K562 (cell line): ENCODE results near the gene TSPYL4. TPM values are rescaled to one million over a fixed set of nuclear protein-coding genes. Genes with fewer than 3 reads are reported as not detected.

Experiments
- ATAC-seq: fragments of 200-7000 bp; cut with Tn5 transposase; 3 replicates; pipeline ENCODE4 v1.9.1; 2020; ENCODE audit warnings: moderate library complexity
- BruUV-seq: library from RNA; stranded (reverse); fragments of 400-500 nt; replicated peaks from 2 replicates; lab custom pipeline; 2021; lab: Mats Ljungman, UMichigan
- CTCF ChIA-PET: fragments of 300-600 bp; formaldehyde crosslinking; extraction: SDS; loops from one replicate; lab custom pipeline; 2021; ENCODE audit warnings: low intra/inter-chr PET ratio; lab: Yijun Ruan, JAX
- POLR2A ChIA-PET: fragments of 300-600, 350-650 bp; sonication (Branson Sonifier 250); formaldehyde crosslinking; extraction: SDS; loops from one replicate; lab custom pipeline; 2021; ENCODE audit warnings: antibody characterized with exemption, inconsistent platforms; lab: Yijun Ruan, JAX
- DNase-seq, 4 experiments: peaks; one replicate each; pipeline versions ENCODE4 v3.0.0 to v3.0.0-alpha.2; 2011 to 2018; ENCODE audit warnings: low spot score in 3 of 4, mixed read lengths in 3 of 4; ENCODE audit errors: extremely low read depth in 1 of 4
- FAIRE-seq: peaks from 2 replicates; lab custom pipeline; 2011; peaks lifted over from hg19 to GRCh38; lab: Jason Lieb, UNC
- H2AFZ ChIP-seq: 2 replicates; pipeline ENCODE4 v1.6.0; 2011; ENCODE audit warnings: low read depth, low read length, control low read depth, inconsistent platforms
- H3K27ac ChIP-seq: fragments of 200-600 bp; 3 replicates; pipeline ENCODE4 v1.8.0; 2011; ENCODE audit warnings: low read depth, mild to moderate bottlenecking, control low read depth, inconsistent platforms, low read length, moderate library complexity, mixed read lengths; ENCODE audit errors: extremely low read depth
- H3K27me3 ChIP-seq, 2 experiments: fragments of 300-600 bp in 1 of 2; 2 replicates in 1 of 2; 3 replicates in 1 of 2; pipeline versions ENCODE4 v1.6.0 to v1.8.0; 2011; ENCODE audit warnings: inconsistent platforms in 2 of 2, low read length in 2 of 2, mild to moderate bottlenecking in 1 of 2, mixed read lengths in 1 of 2, moderate library complexity in 1 of 2; ENCODE audit not compliant: control insufficient read depth in 2 of 2, insufficient read depth in 2 of 2
- H3K36me3 ChIP-seq: fragments of 300-600 bp; 3 replicates; pipeline ENCODE4 v1.8.0; 2011; ENCODE audit warnings: mild to moderate bottlenecking, low read length, inconsistent platforms; ENCODE audit not compliant: control insufficient read depth, insufficient read depth
- H3K4me1 ChIP-seq, 2 experiments: fragments of 200-600 bp in 1 of 2; replicated peaks in 1 of 2; 2 replicates in 1 of 2; 3 replicates in 1 of 2; pipeline versions ENCODE4 v1.5.1 to v1.8.0; 2011; ENCODE audit warnings: inconsistent platforms in 2 of 2, low read length in 2 of 2, mild to moderate bottlenecking in 1 of 2, mixed read lengths in 1 of 2, moderate library complexity in 1 of 2; ENCODE audit not compliant: control insufficient read depth in 2 of 2, insufficient read depth in 2 of 2
- H3K4me2 ChIP-seq: 2 replicates; pipeline ENCODE4 v1.6.1; 2011; ENCODE audit warnings: low read length, control low read depth, inconsistent platforms, mixed read lengths; ENCODE audit not compliant: insufficient read depth
- H3K4me3 ChIP-seq: fragments of 200-600 bp; sonication (generic), shearing (Covaris generic); 2 replicates; pipeline ENCODE4 v1.5.1; 2016; ENCODE audit warnings: control low read depth, inconsistent platforms
- H3K79me2 ChIP-seq: fragments of 200-600 bp; 3 replicates; pipeline ENCODE4 v1.8.0; 2011; ENCODE audit warnings: low read length, inconsistent platforms; ENCODE audit not compliant: control insufficient read depth, insufficient read depth
- H3K9ac ChIP-seq, 2 experiments: 2 replicates each; pipeline versions ENCODE4 v1.6.0 to v1.6.1; 2011; ENCODE audit warnings: low read depth in 2 of 2, low read length in 2 of 2, control low read depth in 1 of 2, inconsistent platforms in 1 of 2, mild to moderate bottlenecking in 1 of 2, mixed read lengths in 1 of 2; ENCODE audit not compliant: insufficient read depth in 1 of 2
- H3K9me1 ChIP-seq: one replicate; pipeline ENCODE4 v1.6.0; 2011; ENCODE audit warnings: inconsistent platforms, mild to moderate bottlenecking, low read length, moderate library complexity; ENCODE audit not compliant: control insufficient read depth, insufficient read depth
- H3K9me3 ChIP-seq: replicated peaks from 2 replicates; pipeline ENCODE4 v1.5.1; 2011; ENCODE audit warnings: low read depth, low read length, inconsistent platforms; ENCODE audit not compliant: control insufficient read depth, insufficient read depth
- H4K20me1 ChIP-seq: replicated peaks from 2 replicates; pipeline ENCODE4 v1.6.1; 2011; ENCODE audit warnings: low read length, inconsistent platforms, mixed read lengths; ENCODE audit not compliant: control insufficient read depth, insufficient read depth
- ARID1B ChIP-seq: fragments of 450-650 bp; IDR thresholded peaks from 2 replicates; pipeline ENCODE4 v1.6.1; 2016; ENCODE audit warnings: antibody characterized with exemption, mild to moderate bottlenecking, inconsistent platforms
- CBX3 ChIP-seq, 2 experiments: IDR thresholded peaks; 1 replicate in 1 of 2; 2 replicates in 1 of 2; pipeline ENCODE4 v1.6.1; 2012; ENCODE audit warnings: inconsistent platforms in 2 of 2, low read length in 2 of 2, borderline replicate concordance in 1 of 2, control low read depth in 1 of 2
- DMBX1 ChIP-seq: fragments of 250-450 bp; sonication (Bioruptor Pico); IDR thresholded peaks from 2 replicates; pipeline ENCODE4 v1.8.0; 2022; ENCODE audit warnings: inconsistent platforms, mild to moderate bottlenecking, moderate library complexity, borderline replicate concordance
- EGR1 ChIP-seq: fragments of 450-650 bp; conservative IDR thresholded peaks from 2 replicates; pipeline ENCODE4 v1.6.1; 2017; ENCODE audit warnings: mild to moderate bottlenecking
- FOXP1 ChIP-seq: sonication (generic); formaldehyde crosslinking; IDR thresholded peaks from 2 replicates; pipeline ENCODE4 v1.8.0; 2022; ENCODE audit warnings: mild to moderate bottlenecking, missing genetic modification reagents
- GTF2A2 ChIP-seq: IDR thresholded peaks from 2 replicates; pipeline ENCODE4 v1.6.1; 2016; ENCODE audit warnings: mild to moderate bottlenecking, missing genetic modification characterization, missing compliant biosample characterization
- HNRNPLL ChIP-seq: fragments of 200-400 bp; formaldehyde crosslinking; IDR thresholded peaks from 2 replicates; pipeline ENCODE4 v1.6.1; 2017; ENCODE audit warnings: low read length, low read depth, mild to moderate bottlenecking; ENCODE audit not compliant: poor library complexity, severe bottlenecking
- MAFF ChIP-seq: IDR thresholded peaks from 2 replicates; pipeline ENCODE4 v1.6.1; 2012; ENCODE audit warnings: low read length, improper control_type of control experiment
- NR2C1 ChIP-seq, 2 experiments: fragments of 450-650 bp; IDR thresholded peaks; 2 replicates each; pipeline ENCODE4 v1.6.1; 2017; ENCODE audit warnings: mild to moderate bottlenecking in 2 of 2, antibody characterized with exemption in 1 of 2, inconsistent platforms in 1 of 2, missing compliant biosample characterization in 1 of 2, missing genetic modification characterization in 1 of 2
- RBBP5 ChIP-seq: fragments of 200-600 bp; sonication (generic); IDR thresholded peaks from 2 replicates; pipeline ENCODE4 v1.6.1; 2012; ENCODE audit warnings: borderline replicate concordance, mild to moderate bottlenecking, low read length, control low read depth, inconsistent platforms; ENCODE audit not compliant: insufficient read depth, poor library complexity, severe bottlenecking
- RBFOX2 ChIP-seq: fragments of 200-400 bp; formaldehyde crosslinking; IDR thresholded peaks from 2 replicates; pipeline ENCODE4 v1.6.1; 2017; ENCODE audit warnings: low read depth, mild to moderate bottlenecking, low read length, moderate library complexity
- RBM25 ChIP-seq: fragments of 200-400 bp; formaldehyde crosslinking; IDR thresholded peaks from 2 replicates; pipeline ENCODE4 v1.6.1; 2018; ENCODE audit warnings: low read length, low read depth, moderate library complexity; ENCODE audit not compliant: severe bottlenecking
- SP1 ChIP-seq: sonication (generic); formaldehyde crosslinking; IDR thresholded peaks from 2 replicates; pipeline ENCODE4 v1.8.1; 2022; ENCODE audit warnings: mild to moderate bottlenecking, missing genetic modification reagents
- TAF7 ChIP-seq: fragments of 450-650 bp; IDR thresholded peaks from 2 replicates; pipeline ENCODE4 v1.6.1; 2016; ENCODE audit warnings: missing genetic modification characterization, missing compliant biosample characterization
- TCF3 ChIP-seq: sonication (generic); formaldehyde crosslinking; IDR thresholded peaks from 2 replicates; pipeline ENCODE4 v1.4.0; 2020; ENCODE audit warnings: mild to moderate bottlenecking, missing genetic modification reagents
- THRAP3 ChIP-seq: fragments of 450-650 bp; IDR thresholded peaks from 2 replicates; pipeline ENCODE4 v1.6.1; 2016; ENCODE audit warnings: mild to moderate bottlenecking, inconsistent platforms, borderline replicate concordance
- ZFP1 ChIP-seq: fragments of 450-650 bp; formaldehyde crosslinking; IDR thresholded peaks from 2 replicates; pipeline ENCODE4 v1.4.0; 2020; ENCODE audit warnings: mild to moderate bottlenecking, mixed read lengths
- ZFX ChIP-seq: sonication (generic); formaldehyde crosslinking; IDR thresholded peaks from 2 replicates; pipeline ENCODE4 v1.8.0; 2022; ENCODE audit warnings: mild to moderate bottlenecking, missing genetic modification reagents, moderate library complexity
- ZNF277 ChIP-seq: fragments of 250-450 bp; sonication (Bioruptor Pico); IDR thresholded peaks from 2 replicates; pipeline ENCODE4 v1.8.0; 2022; ENCODE audit warnings: inconsistent platforms, mild to moderate bottlenecking, moderate library complexity, borderline replicate concordance
- WGBS: fragments of 100-300 bp; shearing (Covaris generic); methylation state at CpG from one replicate; pipeline ENCODE4 v1.1.6; 2016; ENCODE audit warnings: low coverage, mixed read lengths; ENCODE audit not compliant: insufficient coverage; ENCODE audit errors: missing lambda C conversion rate; 5-methylcytosine and 5-hydroxymethylcytosine counted together
- in situ Hi-C: fragments of 300-500 bp; cut with MboI; formaldehyde crosslinking; loops from 4 replicates; pipeline ENCODE4 v1.15.0; 2018; ENCODE audit warnings: inconsistent platforms, mixed read lengths
- intact Hi-C: fragments of 100-400 bp; cut with micrococcal nuclease; formaldehyde crosslinking; loops from 2 replicates; pipeline ENCODE4 v1.14.2; 2022
- polyA plus RNA-seq, 8 experiments: library from polyadenylated mRNA; depleted of rRNA in 4 of 8; stranded (reverse) in 5 of 8; unstranded in 3 of 8; fragments of >200 nt; fragmentation: Nextera tagmentation in 2 of 8; fragmentation: Illumina TruSeq in 1 of 8; extraction: Ambion mirVana in 2 of 8; extraction: Trizol in 1 of 8; gene quantifications; 2 replicates each; pipeline versions ENCODE4 v1.2.1 to v1.2.3, GENCODE V29; 2011 to 2014; ENCODE audit warnings: inconsistent platforms in 1 of 8, missing spikeins in 1 of 8
- total RNA-seq, 7 experiments: library from RNA; depleted of rRNA in 6 of 7; stranded (reverse); fragments of >200 nt in 6 of 7; fragmentation: Illumina TruSeq in 2 of 7; extraction: Trizol in 2 of 7; gene quantifications; 2 replicates each; pipeline versions ENCODE4 v1.2.1 to v1.2.3, GENCODE V29; 2011 to 2021; ENCODE audit warnings: low replicate concordance in 1 of 7

Gene TSPYL4
- total and polyA plus RNA-seq, 9 of the 15 experiments (the other 6 are each of a cell fraction or from before 2014, with no cell fraction given), result 0.69 to 18.0 (median 9.1) TPM

- Histone ChIP-seq H3K36me3 (peaks cover 22% of the 10 kb centered on the region; the same call in 2 of the 3 replicates), H3K27me3 (no peaks in the 10 kb centered on the region), H3K9me1 (no peaks in the 10 kb centered on the region), H3K9me3 (no peaks in the 10 kb centered on the region), H3K79me2 (peaks cover 65% of the 10 kb centered on the region), H3K9ac (peak within 1 kb of the TSS; percentile 95 to 98), H3K4me1 (peaks cover 9 to 20% of the 10 kb centered on the region in 2 experiments; a peak in 3 of 5 replicates), H4K20me1 (peaks cover 18% of the 10 kb centered on the region; the same call in 1 of the 2 replicates), H3K27ac (peak within 1 kb of the TSS; percentile 95), H2AFZ (peak within 1 kb of the TSS; percentile 97), H3K4me3 (peak within 1 kb of the TSS; percentile 93), H3K4me2 (peak within 1 kb of the TSS; percentile 92)
- CTCF ChIA-PET, result interaction anchor here (0.6 kb wide), 1 partner anchor 13 kb away, joined by 3 read pairs; no protein-coding TSS in a partner anchor
- 1% methylated on average over 57 of the region's 71 CpGs for WGBS
- peak; percentile 90 to 97 (median 92) for DNase-seq
- peak; percentile 95 for FAIRE-seq
- no TSS peak for BruUV-seq
- POLR2A ChIA-PET, result interaction anchor here (0.6 to 3.0 kb wide), 14 partner anchors 9 to 331 kb away, joined by 3 to 27 read pairs (median 3); partner anchors contain the start of genes NT5DC1 and RWDD1
- intact Hi-C loops, result loop anchor here (2.0 to 5.0 kb wide), 4 partner anchors 158 to 368 kb away; partner anchors contain the start of gene RWDD1
- peak; percentile 85 for ATAC-seq
- in situ Hi-C loops, result loop anchor here (10.0 kb wide), 1 partner anchor 275 kb away; the partner anchor contains the start of gene CALHM4
- TF ChIP-seq RBFOX2, result peak; percentile 95
- peak; percentile 35 for TF ChIP-seq MAFF
- no peak for TF ChIP-seq GTF2A2 (tag)
- TF ChIP-seq ZNF277 (CRISPR knock-in tag), result no peak
- no peak for TF ChIP-seq THRAP3
- peak; percentile 88; the same call in 1 of the 2 replicates for TF ChIP-seq FOXP1 (CRISPR knock-in tag)
- peak; percentile 80 for TF ChIP-seq HNRNPLL
- no peak for TF ChIP-seq ZFP1 (CRISPR knock-in tag)
- peak in 1 of 2 experiments; percentile 50; a peak in 1 of 3 replicates for TF ChIP-seq CBX3 (IDR thresholded peaks at IDR 0.05; ENCODE audit: borderline replicate concordance in 1 of 2, low read length in 2 of 2)
- peak; percentile 97 for TF ChIP-seq EGR1
- TF ChIP-seq DMBX1 (CRISPR knock-in tag), result 0 out of 2 replicates have a peak, but pooled peaks have one; percentile 27
- TF ChIP-seq RBM25, result peak; percentile 73
- 0 out of 2 replicates have a peak, but pooled peaks have one; percentile 6 for TF ChIP-seq TCF3
- TF ChIP-seq ZFX, result peak; percentile 97
- TF ChIP-seq SP1 (CRISPR knock-in tag), result peak; percentile 85; the same call in 1 of the 2 replicates
- peak; percentile 73 for TF ChIP-seq RBBP5
- no peak for TF ChIP-seq NR2C1 (IDR thresholded peaks at IDR 0.05)
- 0 out of 2 replicates have a peak, but pooled peaks have one; percentile 25 for TF ChIP-seq NR2C1 (tag; IDR thresholded peaks at IDR 0.05)
- TF ChIP-seq TAF7 (tag), result peak; percentile 28; the same call in 1 of the 2 replicates
- peak; percentile 52; the same call in 1 of the 2 replicates for TF ChIP-seq ARID1B
These were observed 25.6 kb upstream of the TSPYL4 start, which contains the start of gene TSPYL1 for GRCh38 chr6:116279232-116280160. Gene TSPYL1 (minus strand): TSS chr6:116279930. CDS start chr6:116279830, 100 bp downstream.
